Activated naive CD4-positive, alpha-beta T cell treated with anti-CD3 and anti-CD28 coated beads, Interleukin-2, amount 50 U/mL, for 24 hours (primary cell): ENCODE measurements around the gene SYCP3.
A peak's percentile ranks its signal among the peaks of the same experiment; 100 is the strongest.

Source experiments
- H3K27ac Mint-ChIP-seq: one replicate; pipeline ENCODE4 v1.8.0; 2021; ENCODE audit warnings: mild to moderate bottlenecking, mixed read lengths
- H3K27me3 Mint-ChIP-seq: one replicate; pipeline ENCODE4 v1.8.0; 2021; ENCODE audit warnings: mixed read lengths
- H3K36me3 Mint-ChIP-seq: one replicate; pipeline ENCODE4 v1.8.0; 2021; ENCODE audit warnings: mixed read lengths
- H3K4me1 Mint-ChIP-seq: one replicate; pipeline ENCODE4 v1.8.0; 2021; ENCODE audit warnings: mixed read lengths
- H3K4me3 Mint-ChIP-seq: one replicate; pipeline ENCODE4 v1.8.0; 2021; ENCODE audit warnings: mild to moderate bottlenecking, mixed read lengths
- H3K9me3 Mint-ChIP-seq: one replicate; pipeline ENCODE4 v1.8.0; 2021; ENCODE audit warnings: mixed read lengths

Gene SYCP3

DNA sequence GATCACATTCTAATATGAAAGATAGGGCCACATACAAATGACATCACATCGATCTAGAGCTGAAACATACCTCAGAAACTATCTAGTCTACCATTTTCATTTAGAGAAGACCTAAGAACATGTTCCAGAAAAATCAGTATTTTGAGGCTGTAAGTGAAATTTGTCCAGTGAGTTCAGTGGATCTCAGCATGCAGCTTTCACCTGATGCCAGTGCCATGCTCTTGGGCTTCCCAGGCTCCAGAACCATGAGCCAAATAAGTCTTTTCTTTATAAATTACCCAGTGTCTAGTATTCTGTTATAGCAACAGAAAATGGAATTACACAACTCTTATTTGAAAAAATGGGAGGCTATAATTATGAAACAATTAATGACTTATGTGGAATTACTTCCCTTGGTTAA lies 32.9 kb downstream of the SYCP3 start:
- Mint-ChIP-seq H3K4me1 (peaks cover 22% of the 10 kb centered on the region), H3K4me3 (no peak overlapping the region)

DNA sequence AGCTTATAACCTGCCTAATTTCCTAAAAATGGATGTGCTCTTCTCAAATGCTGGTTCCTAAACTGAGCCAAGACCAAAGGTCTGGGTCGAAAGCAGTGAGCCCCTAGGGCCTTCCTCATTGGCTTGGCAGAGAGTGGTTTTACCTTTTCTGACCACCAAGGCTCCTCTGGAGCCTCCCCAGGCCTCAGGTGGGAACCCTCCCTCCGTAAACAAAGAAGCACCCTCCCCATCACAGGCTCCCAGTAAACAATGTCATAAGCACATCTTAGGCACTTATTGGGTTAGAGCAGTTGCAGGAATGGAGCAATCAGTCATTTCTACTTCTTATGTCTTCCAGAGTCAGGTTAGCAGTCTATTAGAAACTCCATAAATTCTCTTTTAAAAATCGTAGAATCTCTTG lies 35.8 kb downstream of the SYCP3 start:
- Mint-ChIP-seq H3K27ac (no peak overlapping the region), H3K27me3 (no peaks in the 10 kb centered on the region), H3K36me3 (no peaks in the 10 kb centered on the region), H3K4me3 (no peak overlapping the region), H3K9me3 (no peaks in the 10 kb centered on the region), H3K4me1 (peaks cover 28% of the 10 kb centered on the region)

More for the DNA sequence above, 32.9 kb downstream of the SYCP3 start:
- Mint-ChIP-seq H3K36me3 (no peaks in the 10 kb centered on the region), H3K27ac (no peak overlapping the region), H3K9me3 (no peaks in the 10 kb centered on the region), H3K27me3 (no peaks in the 10 kb centered on the region)

DNA sequence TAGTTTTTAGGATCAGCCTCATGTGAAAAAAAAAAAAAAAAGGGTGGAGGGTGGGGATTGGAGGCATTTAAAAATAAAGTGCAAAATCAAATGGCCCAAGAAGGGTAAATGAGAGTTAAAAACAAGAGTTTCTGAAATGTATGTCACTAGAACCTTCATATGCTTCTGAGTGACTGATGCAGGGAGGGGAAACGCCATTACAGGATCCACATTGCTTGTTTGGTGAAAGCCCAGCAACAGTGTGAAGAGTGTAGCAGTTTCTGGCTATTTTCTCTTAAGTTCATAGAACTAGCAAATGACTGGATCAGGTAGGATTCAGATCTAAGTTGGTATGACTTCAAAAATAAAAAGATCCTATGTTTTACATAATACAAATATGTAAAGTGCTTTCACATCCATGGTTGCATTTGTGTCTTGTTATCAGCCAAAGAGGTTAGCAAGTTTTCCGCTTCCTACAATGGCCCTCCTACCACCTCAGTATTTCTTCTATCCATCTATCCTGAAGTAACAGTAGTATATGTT lies 38.9 kb downstream of the SYCP3 start:
- Mint-ChIP-seq H3K36me3 (no peaks in the 10 kb centered on the region), H3K27me3 (no peaks in the 10 kb centered on the region), H3K4me3 (no peak overlapping the region), H3K27ac (no peak overlapping the region), H3K4me1 (peaks cover 31% of the 10 kb centered on the region), H3K9me3 (no peaks in the 10 kb centered on the region)

GRCh38 chr12:101698800-101699347 lies 40.4 kb downstream of the SYCP3 start:
- Mint-ChIP-seq H3K4me1 (peaks cover 32% of the 10 kb centered on the region), H3K9me3 (no peaks in the 10 kb centered on the region), H3K27ac (peak overlapping the region; percentile 93), H3K4me3 (peak overlapping the region; percentile 89), H3K27me3 (no peaks in the 10 kb centered on the region), H3K36me3 (no peaks in the 10 kb centered on the region)

DNA sequence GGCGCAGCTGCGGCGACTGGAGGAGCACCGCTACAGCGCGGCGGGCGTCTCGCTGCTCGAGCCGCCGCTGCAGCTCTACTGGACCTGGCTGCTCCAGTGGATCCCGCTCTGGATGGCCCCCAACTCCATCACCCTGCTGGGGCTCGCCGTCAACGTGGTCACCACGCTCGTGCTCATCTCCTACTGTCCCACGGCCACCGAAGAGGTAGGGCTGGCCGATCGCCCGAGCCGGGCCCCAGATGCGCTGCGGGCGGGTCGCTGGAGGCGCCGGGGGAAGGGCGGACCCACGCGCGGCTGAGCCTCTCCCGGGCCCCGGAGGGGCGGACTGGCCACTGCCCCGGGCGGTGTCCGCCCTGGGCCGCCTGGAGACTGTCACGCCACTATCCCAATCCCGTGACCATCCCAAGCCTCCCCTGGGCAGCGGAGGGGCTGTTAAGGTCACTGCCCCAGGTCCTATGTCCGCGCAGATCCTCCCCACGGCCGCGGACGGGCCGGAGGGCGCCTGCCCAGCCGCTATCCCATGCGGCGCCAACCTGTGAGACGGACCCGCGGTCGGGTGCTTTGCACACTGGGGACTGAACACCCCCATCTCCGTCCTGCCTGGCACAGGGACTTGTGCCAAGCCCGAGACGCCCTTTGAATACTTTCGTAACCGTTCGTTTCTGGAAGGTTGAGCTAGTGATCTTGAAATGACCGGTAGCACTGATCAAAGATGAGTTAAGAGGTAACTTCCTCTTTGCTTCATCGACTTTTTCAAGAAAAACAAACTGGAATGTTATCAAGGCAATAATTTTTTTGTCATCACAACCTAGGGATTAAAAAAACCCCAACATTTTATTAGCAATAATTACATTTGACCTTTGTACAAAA lies 41.1 kb downstream of the SYCP3 start:
- Mint-ChIP-seq H3K27me3 (no peaks in the 10 kb centered on the region), H3K4me3 (peak overlapping the region; percentile 89), H3K27ac (peak overlapping the region; percentile 93), H3K36me3 (no peaks in the 10 kb centered on the region), H3K4me1 (peaks cover 32% of the 10 kb centered on the region), H3K9me3 (no peaks in the 10 kb centered on the region)

DNA sequence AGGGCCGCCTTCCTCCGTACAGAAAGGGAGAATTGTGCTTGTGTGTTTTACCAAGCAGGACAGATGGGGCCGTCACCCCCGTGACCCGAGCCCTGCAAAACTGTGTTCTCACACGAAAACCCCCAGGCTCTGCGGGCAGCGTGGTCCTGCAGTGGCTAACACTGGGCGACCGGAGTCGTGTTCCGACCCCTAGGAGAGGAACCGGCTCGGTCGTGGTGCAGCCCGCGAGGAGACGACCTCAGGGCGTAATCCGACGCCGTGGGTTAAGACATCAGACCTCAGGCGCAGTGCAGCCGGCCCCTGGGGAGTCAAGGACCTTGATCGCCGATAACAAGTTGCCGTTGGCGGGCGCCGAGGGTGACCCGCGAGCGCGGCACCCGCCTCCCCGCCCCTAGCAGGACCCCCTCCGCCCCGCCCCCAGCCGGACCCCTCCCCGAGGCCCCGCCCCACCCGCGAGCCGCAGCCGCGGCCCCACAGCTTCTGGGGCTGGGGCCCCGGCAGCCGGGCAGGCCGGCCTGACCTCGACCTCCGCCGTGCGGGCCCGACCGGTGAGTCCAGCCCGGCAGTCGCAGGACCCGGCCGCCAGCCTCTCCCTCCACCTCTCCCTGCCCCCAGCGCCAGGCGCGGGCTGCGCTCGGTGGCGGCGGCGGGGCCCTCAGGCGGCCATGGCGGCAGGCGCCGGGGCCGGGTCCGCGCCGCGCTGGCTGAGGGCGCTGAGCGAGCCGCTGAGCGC lies 41.9 kb downstream of the SYCP3 start, which contains the start of gene CHPT1:
CHPT1 (plus strand) TSS at position 444 of the 733 bp plus-strand sequence; CDS start at position 666, 222 bp downstream.
- H3K27me3 Mint-ChIP-seq, result no peaks in the 10 kb centered on the region
- H3K27ac Mint-ChIP-seq, result peak within 1 kb of the TSS; percentile 93
- no peaks in the 10 kb centered on the region for H3K36me3 Mint-ChIP-seq
- H3K4me3 Mint-ChIP-seq, result peak within 1 kb of the TSS; percentile 90
- no peaks in the 10 kb centered on the region for H3K9me3 Mint-ChIP-seq
- H3K4me1 Mint-ChIP-seq, result peaks cover 32% of the 10 kb centered on the region

DNA sequence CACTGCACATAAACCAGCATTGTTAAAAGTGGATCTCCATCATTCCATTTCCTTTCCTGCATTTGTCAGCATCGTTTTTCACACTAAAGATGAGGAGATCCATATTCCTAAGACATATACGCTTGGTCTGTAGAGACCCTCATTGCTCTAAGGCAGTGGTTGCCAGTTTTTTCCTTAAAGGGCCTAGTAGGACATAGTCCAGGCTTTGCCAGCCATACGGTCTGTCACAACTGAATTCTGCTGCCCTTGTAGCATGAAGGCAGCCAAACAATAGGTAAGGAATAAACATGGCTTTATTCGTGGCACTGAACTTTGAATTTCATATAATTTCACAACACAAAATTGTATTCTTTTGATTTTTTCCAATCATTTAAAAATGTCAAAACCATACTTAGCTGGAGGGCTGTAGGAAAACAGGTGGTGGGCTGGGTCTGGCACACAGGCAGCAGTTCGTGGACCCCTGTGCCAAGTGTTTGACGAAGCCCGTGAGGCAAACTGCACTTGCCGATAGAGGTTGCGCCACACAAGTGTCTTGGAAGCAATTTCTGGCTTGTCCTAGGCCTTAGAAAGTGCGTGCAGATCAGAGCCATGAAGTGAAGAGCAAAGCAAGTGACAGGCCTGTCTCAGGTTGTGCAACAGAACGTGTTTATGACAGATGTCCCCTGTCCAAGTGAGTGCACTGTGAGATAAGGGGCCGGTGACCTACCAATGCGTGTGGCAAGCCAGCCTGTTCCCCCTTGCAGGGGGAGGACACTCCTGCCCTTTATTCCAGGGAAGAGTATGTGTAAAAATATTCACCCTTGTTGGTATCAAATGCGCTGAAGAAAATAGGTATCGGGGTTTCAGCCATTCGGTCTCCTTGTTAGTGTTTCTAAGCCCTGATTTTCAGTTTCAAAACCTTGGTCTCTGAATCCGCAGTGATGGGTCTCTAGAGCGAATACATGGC lies 42.7 kb downstream of the SYCP3 start:
- Mint-ChIP-seq H3K27me3 (no peaks in the 10 kb centered on the region), H3K4me3 (peak overlapping the region; percentile 90), H3K36me3 (no peaks in the 10 kb centered on the region), H3K9me3 (no peaks in the 10 kb centered on the region), H3K27ac (peak overlapping the region; percentile 10), H3K4me1 (peaks cover 31% of the 10 kb centered on the region)

DNA sequence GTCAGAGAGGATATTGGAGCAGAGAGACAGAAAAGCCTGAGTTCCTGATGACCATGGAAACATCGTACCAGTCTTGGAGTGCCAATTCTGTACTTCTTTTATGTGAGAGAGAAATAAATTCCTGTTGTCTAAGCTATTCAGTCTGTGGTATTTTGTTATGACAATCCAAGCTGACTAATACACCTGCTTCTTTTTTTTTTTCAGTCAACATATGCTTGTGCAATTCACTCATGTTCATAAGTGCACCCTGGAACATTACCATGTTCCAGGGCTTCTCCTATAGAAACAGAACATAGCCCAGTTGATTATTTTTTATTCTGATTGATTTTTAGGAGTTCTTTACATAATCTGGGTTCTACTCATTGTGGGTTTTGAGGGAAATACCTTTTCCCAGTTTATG lies 43.6 kb downstream of the SYCP3 start:
- H3K36me3 Mint-ChIP-seq, result no peaks in the 10 kb centered on the region
- H3K4me1 Mint-ChIP-seq, result peaks cover 25% of the 10 kb centered on the region
- H3K4me3 Mint-ChIP-seq, result no peak overlapping the region
- no peaks in the 10 kb centered on the region for H3K9me3 Mint-ChIP-seq
- no peak overlapping the region for H3K27ac Mint-ChIP-seq
- no peaks in the 10 kb centered on the region for H3K27me3 Mint-ChIP-seq

DNA sequence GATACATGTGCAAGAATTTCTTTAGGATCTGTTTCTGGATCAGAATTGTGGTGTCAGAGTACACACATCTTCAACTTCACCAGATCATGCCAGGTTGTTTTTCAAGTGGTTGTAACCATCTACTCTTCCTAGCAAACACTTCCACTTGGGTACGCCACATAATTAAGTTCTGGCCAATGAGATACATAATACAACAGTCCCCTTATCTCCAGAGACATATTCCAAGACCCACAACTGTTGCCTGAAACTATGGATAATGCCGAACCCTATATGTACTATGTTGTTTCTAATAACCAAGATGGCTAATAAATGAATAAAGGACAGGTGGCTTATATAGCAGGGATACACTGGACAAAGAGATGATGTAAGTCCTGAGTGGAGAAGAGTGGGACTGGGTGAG lies 44.3 kb downstream of the SYCP3 start:
- H3K4me3 Mint-ChIP-seq, result no peak overlapping the region
- H3K27ac Mint-ChIP-seq, result no peak overlapping the region
- H3K36me3 Mint-ChIP-seq, result no peaks in the 10 kb centered on the region
- peaks cover 25% of the 10 kb centered on the region for H3K4me1 Mint-ChIP-seq
- H3K9me3 Mint-ChIP-seq, result no peaks in the 10 kb centered on the region
- no peaks in the 10 kb centered on the region for H3K27me3 Mint-ChIP-seq

- H3K9me3 Mint-ChIP-seq, result no peaks in the 10 kb centered on the region
- no peaks in the 10 kb centered on the region for H3K36me3 Mint-ChIP-seq
- H3K4me1 Mint-ChIP-seq, result peaks cover 20% of the 10 kb centered on the region
- no peak overlapping the region for H3K4me3 Mint-ChIP-seq
- H3K27ac Mint-ChIP-seq, result no peak overlapping the region
- H3K27me3 Mint-ChIP-seq, result no peaks in the 10 kb centered on the region
Observed at GRCh38 chr12:101694297-101694848, 44.9 kb downstream of the SYCP3 start.

GRCh38 chr12:101691503-101692096 lies 47.7 kb downstream of the SYCP3 start:
- Mint-ChIP-seq H3K36me3 (no peaks in the 10 kb centered on the region), H3K27ac (no peak overlapping the region), H3K27me3 (no peaks in the 10 kb centered on the region), H3K4me3 (no peak overlapping the region), H3K9me3 (no peaks in the 10 kb centered on the region), H3K4me1 (peaks cover 8% of the 10 kb centered on the region)

- no peak overlapping the region for H3K4me3 Mint-ChIP-seq
- H3K9me3 Mint-ChIP-seq, result no peaks in the 10 kb centered on the region
- H3K36me3 Mint-ChIP-seq, result no peaks in the 10 kb centered on the region
- H3K4me1 Mint-ChIP-seq, result peaks cover 4% of the 10 kb centered on the region
- no peaks in the 10 kb centered on the region for H3K27me3 Mint-ChIP-seq
- no peak overlapping the region for H3K27ac Mint-ChIP-seq
Observed at GRCh38 chr12:101690544-101691098, 48.6 kb downstream of the SYCP3 start.

GRCh38 chr12:101686176-101686575 lies 53.1 kb downstream of the SYCP3 start:
- no peaks in the 10 kb centered on the region for H3K27me3 Mint-ChIP-seq
- H3K27ac Mint-ChIP-seq, result no peak overlapping the region
- no peaks in the 10 kb centered on the region for H3K36me3 Mint-ChIP-seq
- H3K9me3 Mint-ChIP-seq, result no peaks in the 10 kb centered on the region
- no peak overlapping the region for H3K4me3 Mint-ChIP-seq
- no peaks in the 10 kb centered on the region for H3K4me1 Mint-ChIP-seq

GRCh38 chr12:101685092-101685491 lies 54.2 kb downstream of the SYCP3 start:
- H3K9me3 Mint-ChIP-seq, result no peaks in the 10 kb centered on the region
- H3K4me3 Mint-ChIP-seq, result no peak overlapping the region
- no peak overlapping the region for H3K27ac Mint-ChIP-seq
- no peaks in the 10 kb centered on the region for H3K27me3 Mint-ChIP-seq
- H3K4me1 Mint-ChIP-seq, result no peaks in the 10 kb centered on the region
- no peaks in the 10 kb centered on the region for H3K36me3 Mint-ChIP-seq
